Adrenal gland (tissue), 5 donors: ENCODE results near the gene PIK3C2B.

ENCODE experiments used
- POLR2A ChIP-seq, 2 donors: fragments of 450-650 bp; IDR thresholded peaks; one replicate each; pipeline ENCODE4 v1.6.1; 2017; ENCODE audit warnings: antibody characterized with exemption in 2 of 2, mild to moderate bottlenecking in 2 of 2, moderate library complexity in 1 of 2
- TF ChIP-seq, protein P1 (sequence below), 6 experiments: fragments of 450-650 bp in 4 of 6; fragments of 200-600 bp in 2 of 6; sonication (generic) in 1 of 6; IDR thresholded peaks; 1 replicate in 5 of 6; 2 replicates in 1 of 6; pipeline versions ENCODE4 v1.5.1 to v1.8.0; 2016 to 2021; ENCODE audit warnings: antibody characterized with exemption in 6 of 6, mild to moderate bottlenecking in 2 of 6, moderate library complexity in 1 of 6
- donor health status: DM: no; HTN: no; CAD: no.

DNA sequence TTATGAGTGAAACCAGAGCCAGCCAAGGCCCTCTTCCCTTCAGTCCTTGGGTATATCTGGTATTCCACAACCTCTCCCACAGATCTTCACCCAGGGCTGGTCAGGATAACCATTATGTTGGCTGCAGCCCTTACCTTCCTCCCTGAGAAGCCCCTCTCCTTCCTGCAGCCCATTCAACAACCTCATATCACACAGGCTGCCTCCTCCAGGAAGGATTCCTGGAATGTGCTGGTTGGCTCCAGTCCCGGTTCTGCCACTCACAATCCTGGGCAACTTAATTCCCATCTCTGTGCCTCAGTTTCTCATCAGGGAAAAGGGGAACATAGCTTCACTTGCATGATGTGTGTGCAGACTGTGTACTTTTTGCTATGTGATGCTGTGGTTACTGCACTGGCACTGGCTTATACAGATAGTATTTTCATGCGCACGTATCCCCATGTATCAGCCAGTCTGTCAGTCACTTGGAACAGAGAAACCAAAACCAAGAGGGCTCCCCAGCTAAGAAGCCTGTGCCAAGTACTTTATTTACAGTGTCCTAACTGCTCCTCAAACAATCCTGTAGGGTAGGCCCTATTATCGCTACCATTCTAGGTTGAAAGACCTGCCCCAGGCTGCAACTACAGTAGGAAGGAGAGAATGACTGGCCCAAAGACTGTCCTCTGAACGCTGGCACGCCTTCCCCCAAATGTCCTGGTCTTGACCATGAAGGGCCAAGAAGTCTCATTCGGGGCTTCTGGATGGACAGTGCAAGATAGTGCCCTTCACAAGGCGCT lies 43.1 kb downstream of the PIK3C2B start:
- TF ChIP-seq POLR2A (IDR thresholded peaks at IDR 0.05): no peak
- TF ChIP-seq, protein P1, sequence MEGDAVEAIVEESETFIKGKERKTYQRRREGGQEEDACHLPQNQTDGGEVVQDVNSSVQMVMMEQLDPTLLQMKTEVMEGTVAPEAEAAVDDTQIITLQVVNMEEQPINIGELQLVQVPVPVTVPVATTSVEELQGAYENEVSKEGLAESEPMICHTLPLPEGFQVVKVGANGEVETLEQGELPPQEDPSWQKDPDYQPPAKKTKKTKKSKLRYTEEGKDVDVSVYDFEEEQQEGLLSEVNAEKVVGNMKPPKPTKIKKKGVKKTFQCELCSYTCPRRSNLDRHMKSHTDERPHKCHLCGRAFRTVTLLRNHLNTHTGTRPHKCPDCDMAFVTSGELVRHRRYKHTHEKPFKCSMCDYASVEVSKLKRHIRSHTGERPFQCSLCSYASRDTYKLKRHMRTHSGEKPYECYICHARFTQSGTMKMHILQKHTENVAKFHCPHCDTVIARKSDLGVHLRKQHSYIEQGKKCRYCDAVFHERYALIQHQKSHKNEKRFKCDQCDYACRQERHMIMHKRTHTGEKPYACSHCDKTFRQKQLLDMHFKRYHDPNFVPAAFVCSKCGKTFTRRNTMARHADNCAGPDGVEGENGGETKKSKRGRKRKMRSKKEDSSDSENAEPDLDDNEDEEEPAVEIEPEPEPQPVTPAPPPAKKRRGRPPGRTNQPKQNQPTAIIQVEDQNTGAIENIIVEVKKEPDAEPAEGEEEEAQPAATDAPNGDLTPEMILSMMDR (IDR thresholded peaks at IDR 0.05): no peak
